SU-DHL-6 (cell line): Measurements from ENCODE around the gene OTOF.

Experiments
- EZH2phosphoT487 ChIP-seq: fragments of 200-600 bp; sonication (generic), shearing (Covaris generic); conservative IDR thresholded peaks from 2 replicates; pipeline ENCODE4 v1.6.1; 2018; ENCODE audit warnings: mild to moderate bottlenecking, antibody characterized with exemption, low read length, moderate library complexity, mixed read lengths
- TF ChIP-seq, protein P1 (sequence below): fragments of 200-600 bp; sonication (generic); IDR thresholded peaks from one replicate; pipeline ENCODE4 v1.5.1; 2017; ENCODE audit warnings: antibody characterized with exemption, mild to moderate bottlenecking, low read length, moderate library complexity; ENCODE audit not compliant: insufficient read depth, poor library complexity, severe bottlenecking

DNA sequence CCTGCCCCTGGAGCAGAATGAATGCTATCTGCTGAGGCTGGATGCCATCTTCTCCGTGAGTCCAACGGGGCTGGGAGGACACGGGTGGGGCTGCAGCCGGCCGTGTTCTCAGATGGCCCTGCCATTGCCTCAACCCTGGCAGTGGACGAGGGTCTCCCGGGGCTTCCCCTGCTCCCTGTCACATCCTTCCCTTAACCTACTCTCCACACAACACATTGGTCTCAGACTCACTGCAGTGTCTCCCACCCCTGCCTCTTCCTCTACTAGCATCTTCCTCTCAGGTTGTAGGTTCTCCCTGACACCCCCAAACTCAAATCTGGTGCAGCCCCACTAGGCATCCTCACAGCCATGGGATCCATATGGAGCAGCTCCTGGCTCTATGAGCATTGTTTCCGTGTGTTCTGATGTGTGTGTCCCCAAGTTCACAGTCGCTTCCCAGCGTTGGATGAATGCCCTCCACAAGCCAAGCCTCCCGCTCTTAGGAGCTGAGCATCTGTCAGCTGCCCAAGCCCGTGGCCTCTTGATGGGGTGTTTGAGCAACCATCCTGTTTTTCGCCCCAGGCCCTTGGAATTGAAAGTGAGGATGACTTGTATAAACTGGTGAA, 27.8 kb downstream of the OTOF start:
- TF ChIP-seq, protein P1, sequence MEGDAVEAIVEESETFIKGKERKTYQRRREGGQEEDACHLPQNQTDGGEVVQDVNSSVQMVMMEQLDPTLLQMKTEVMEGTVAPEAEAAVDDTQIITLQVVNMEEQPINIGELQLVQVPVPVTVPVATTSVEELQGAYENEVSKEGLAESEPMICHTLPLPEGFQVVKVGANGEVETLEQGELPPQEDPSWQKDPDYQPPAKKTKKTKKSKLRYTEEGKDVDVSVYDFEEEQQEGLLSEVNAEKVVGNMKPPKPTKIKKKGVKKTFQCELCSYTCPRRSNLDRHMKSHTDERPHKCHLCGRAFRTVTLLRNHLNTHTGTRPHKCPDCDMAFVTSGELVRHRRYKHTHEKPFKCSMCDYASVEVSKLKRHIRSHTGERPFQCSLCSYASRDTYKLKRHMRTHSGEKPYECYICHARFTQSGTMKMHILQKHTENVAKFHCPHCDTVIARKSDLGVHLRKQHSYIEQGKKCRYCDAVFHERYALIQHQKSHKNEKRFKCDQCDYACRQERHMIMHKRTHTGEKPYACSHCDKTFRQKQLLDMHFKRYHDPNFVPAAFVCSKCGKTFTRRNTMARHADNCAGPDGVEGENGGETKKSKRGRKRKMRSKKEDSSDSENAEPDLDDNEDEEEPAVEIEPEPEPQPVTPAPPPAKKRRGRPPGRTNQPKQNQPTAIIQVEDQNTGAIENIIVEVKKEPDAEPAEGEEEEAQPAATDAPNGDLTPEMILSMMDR: no peak
- TF ChIP-seq EZH2phosphoT487: no peak
